K562 (cell line): ENCODE results near the gene TDRD12. TPM values are rescaled to one million over a fixed set of nuclear protein-coding genes. Genes with fewer than 3 reads are reported as not detected.

Source experiments
- ATAC-seq: fragments of 200-7000 bp; cut with Tn5 transposase; 3 replicates; pipeline ENCODE4 v1.9.1; 2020; ENCODE audit warnings: moderate library complexity
- BruUV-seq: library from RNA; stranded (reverse); fragments of 400-500 nt; replicated peaks from 2 replicates; lab custom pipeline; 2021; lab: Mats Ljungman, UMichigan
- CTCF ChIA-PET: fragments of 300-600 bp; formaldehyde crosslinking; extraction: SDS; loops from one replicate; lab custom pipeline; 2021; ENCODE audit warnings: low intra/inter-chr PET ratio; lab: Yijun Ruan, JAX
- POLR2A ChIA-PET: fragments of 300-600, 350-650 bp; sonication (Branson Sonifier 250); formaldehyde crosslinking; extraction: SDS; loops from one replicate; lab custom pipeline; 2021; ENCODE audit warnings: antibody characterized with exemption, inconsistent platforms; lab: Yijun Ruan, JAX
- DNase-seq, 4 experiments: peaks; one replicate each; pipeline versions ENCODE4 v3.0.0 to v3.0.0-alpha.2; 2011 to 2018; ENCODE audit warnings: low spot score in 3 of 4, mixed read lengths in 3 of 4; ENCODE audit errors: extremely low read depth in 1 of 4
- FAIRE-seq: peaks from 2 replicates; lab custom pipeline; 2011; peaks lifted over from hg19 to GRCh38; lab: Jason Lieb, UNC
- H2AFZ ChIP-seq: 2 replicates; pipeline ENCODE4 v1.6.0; 2011; ENCODE audit warnings: low read depth, low read length, control low read depth, inconsistent platforms
- H3K27ac ChIP-seq: fragments of 200-600 bp; 3 replicates; pipeline ENCODE4 v1.8.0; 2011; ENCODE audit warnings: low read depth, mild to moderate bottlenecking, control low read depth, inconsistent platforms, low read length, moderate library complexity, mixed read lengths; ENCODE audit errors: extremely low read depth
- H3K27me3 ChIP-seq, 2 experiments: fragments of 300-600 bp in 1 of 2; 2 replicates in 1 of 2; 3 replicates in 1 of 2; pipeline versions ENCODE4 v1.6.0 to v1.8.0; 2011; ENCODE audit warnings: inconsistent platforms in 2 of 2, low read length in 2 of 2, mild to moderate bottlenecking in 1 of 2, mixed read lengths in 1 of 2, moderate library complexity in 1 of 2; ENCODE audit not compliant: control insufficient read depth in 2 of 2, insufficient read depth in 2 of 2
- H3K36me3 ChIP-seq: fragments of 300-600 bp; 3 replicates; pipeline ENCODE4 v1.8.0; 2011; ENCODE audit warnings: mild to moderate bottlenecking, low read length, inconsistent platforms; ENCODE audit not compliant: control insufficient read depth, insufficient read depth
- H3K4me1 ChIP-seq, 2 experiments: fragments of 200-600 bp in 1 of 2; replicated peaks in 1 of 2; 2 replicates in 1 of 2; 3 replicates in 1 of 2; pipeline versions ENCODE4 v1.5.1 to v1.8.0; 2011; ENCODE audit warnings: inconsistent platforms in 2 of 2, low read length in 2 of 2, mild to moderate bottlenecking in 1 of 2, mixed read lengths in 1 of 2, moderate library complexity in 1 of 2; ENCODE audit not compliant: control insufficient read depth in 2 of 2, insufficient read depth in 2 of 2
- H3K4me2 ChIP-seq: 2 replicates; pipeline ENCODE4 v1.6.1; 2011; ENCODE audit warnings: low read length, control low read depth, inconsistent platforms, mixed read lengths; ENCODE audit not compliant: insufficient read depth
- H3K4me3 ChIP-seq: fragments of 200-600 bp; sonication (generic), shearing (Covaris generic); 2 replicates; pipeline ENCODE4 v1.5.1; 2016; ENCODE audit warnings: control low read depth, inconsistent platforms
- H3K79me2 ChIP-seq: fragments of 200-600 bp; 3 replicates; pipeline ENCODE4 v1.8.0; 2011; ENCODE audit warnings: low read length, inconsistent platforms; ENCODE audit not compliant: control insufficient read depth, insufficient read depth
- H3K9ac ChIP-seq, 2 experiments: 2 replicates each; pipeline versions ENCODE4 v1.6.0 to v1.6.1; 2011; ENCODE audit warnings: low read depth in 2 of 2, low read length in 2 of 2, control low read depth in 1 of 2, inconsistent platforms in 1 of 2, mild to moderate bottlenecking in 1 of 2, mixed read lengths in 1 of 2; ENCODE audit not compliant: insufficient read depth in 1 of 2
- H3K9me1 ChIP-seq: one replicate; pipeline ENCODE4 v1.6.0; 2011; ENCODE audit warnings: inconsistent platforms, mild to moderate bottlenecking, low read length, moderate library complexity; ENCODE audit not compliant: control insufficient read depth, insufficient read depth
- H3K9me3 ChIP-seq: replicated peaks from 2 replicates; pipeline ENCODE4 v1.5.1; 2011; ENCODE audit warnings: low read depth, low read length, inconsistent platforms; ENCODE audit not compliant: control insufficient read depth, insufficient read depth
- H4K20me1 ChIP-seq: replicated peaks from 2 replicates; pipeline ENCODE4 v1.6.1; 2011; ENCODE audit warnings: low read length, inconsistent platforms, mixed read lengths; ENCODE audit not compliant: control insufficient read depth, insufficient read depth
- ARID1B ChIP-seq: fragments of 450-650 bp; IDR thresholded peaks from 2 replicates; pipeline ENCODE4 v1.6.1; 2016; ENCODE audit warnings: antibody characterized with exemption, mild to moderate bottlenecking, inconsistent platforms
- FOXJ3 ChIP-seq: sonication (generic); formaldehyde crosslinking; IDR thresholded peaks from 2 replicates; pipeline ENCODE4 v1.4.0; 2020; ENCODE audit warnings: mild to moderate bottlenecking, missing genetic modification reagents
- HNRNPL ChIP-seq: fragments of 200-400 bp; formaldehyde crosslinking; IDR thresholded peaks from 2 replicates; pipeline ENCODE4 v1.6.1; 2017; ENCODE audit warnings: low read depth, mild to moderate bottlenecking, low read length
- HNRNPUL1 ChIP-seq: fragments of 200-400 bp; formaldehyde crosslinking; IDR thresholded peaks from 2 replicates; pipeline ENCODE4 v1.6.1; 2017; ENCODE audit warnings: low read length
- KLF13 ChIP-seq: fragments of 450-650 bp; IDR thresholded peaks from 2 replicates; pipeline ENCODE4 v1.6.1; 2016; ENCODE audit warnings: missing genetic modification characterization, low read depth, mild to moderate bottlenecking, missing compliant biosample characterization, moderate library complexity, borderline replicate concordance
- MYC ChIP-seq, 2 experiments: fragments of 250-450 bp in 1 of 2; sonication (Bioruptor Pico) in 1 of 2; IDR thresholded peaks; 2 replicates each; pipeline versions ENCODE4 v1.5.1 to v1.6.1; 2012 to 2021; ENCODE audit warnings: low read depth in 2 of 2, borderline replicate concordance in 1 of 2, improper control_type of control experiment in 1 of 2, low read length in 1 of 2, mild to moderate bottlenecking in 1 of 2, moderate library complexity in 1 of 2
- ZNF253 ChIP-seq: fragments of 250-450 bp; sonication (Bioruptor Pico); conservative IDR thresholded peaks from 2 replicates; pipeline ENCODE4 v1.6.1; 2021; ENCODE audit warnings: mild to moderate bottlenecking
- ZNF324 ChIP-seq: fragments of 250-450 bp; sonication (Bioruptor Pico); IDR thresholded peaks from 2 replicates; pipeline ENCODE4 v1.4.0; 2020; ENCODE audit warnings: mild to moderate bottlenecking
- WGBS: fragments of 100-300 bp; shearing (Covaris generic); methylation state at CpG from one replicate; pipeline ENCODE4 v1.1.6; 2016; ENCODE audit warnings: low coverage, mixed read lengths; ENCODE audit not compliant: insufficient coverage; ENCODE audit errors: missing lambda C conversion rate; 5-methylcytosine and 5-hydroxymethylcytosine counted together
- in situ Hi-C: fragments of 300-500 bp; cut with MboI; formaldehyde crosslinking; loops from 4 replicates; pipeline ENCODE4 v1.15.0; 2018; ENCODE audit warnings: inconsistent platforms, mixed read lengths
- intact Hi-C: fragments of 100-400 bp; cut with micrococcal nuclease; formaldehyde crosslinking; loops from 2 replicates; pipeline ENCODE4 v1.14.2; 2022
- polyA plus RNA-seq, 8 experiments: library from polyadenylated mRNA; depleted of rRNA in 4 of 8; stranded (reverse) in 5 of 8; unstranded in 3 of 8; fragments of >200 nt; fragmentation: Nextera tagmentation in 2 of 8; fragmentation: Illumina TruSeq in 1 of 8; extraction: Ambion mirVana in 2 of 8; extraction: Trizol in 1 of 8; gene quantifications; 2 replicates each; pipeline versions ENCODE4 v1.2.1 to v1.2.3, GENCODE V29; 2011 to 2014; ENCODE audit warnings: inconsistent platforms in 1 of 8, missing spikeins in 1 of 8
- total RNA-seq, 7 experiments: library from RNA; depleted of rRNA in 6 of 7; stranded (reverse); fragments of >200 nt in 6 of 7; fragmentation: Illumina TruSeq in 2 of 7; extraction: Trizol in 2 of 7; gene quantifications; 2 replicates each; pipeline versions ENCODE4 v1.2.1 to v1.2.3, GENCODE V29; 2011 to 2021; ENCODE audit warnings: low replicate concordance in 1 of 7
- TF ChIP-seq, protein P1 (sequence below): fragments of 250-450 bp; sonication (Bioruptor Pico); IDR thresholded peaks from 2 replicates; pipeline ENCODE4 v1.8.0; 2021; ENCODE audit warnings: moderate library complexity, mild to moderate bottlenecking, inconsistent platforms
- TF ChIP-seq, protein P2 (sequence below): fragments of 450-650 bp; IDR thresholded peaks from 2 replicates; pipeline ENCODE4 v1.6.1; 2017; ENCODE audit warnings: mild to moderate bottlenecking, moderate library complexity
- TF ChIP-seq, protein P3 (sequence below): fragments of 450-650 bp; IDR thresholded peaks from 2 replicates; pipeline ENCODE4 v1.6.1; 2016; ENCODE audit warnings: missing biosample characterization, missing genetic modification characterization
- TF ChIP-seq, protein P4 (sequence below): IDR thresholded peaks from 2 replicates; pipeline ENCODE4 v1.6.1; 2016; ENCODE audit warnings: missing genetic modification characterization, missing compliant biosample characterization
- TF ChIP-seq, protein P5 (sequence below): IDR thresholded peaks from 3 replicates; pipeline ENCODE4 v1.6.1; 2011; ENCODE audit warnings: borderline replicate concordance, mild to moderate bottlenecking, moderate library complexity; ENCODE audit not compliant: insufficient read length; ENCODE audit errors: extremely low read depth

TDRD12 gene
- total and polyA plus RNA-seq, 9 of the 15 experiments (the other 6 are each of a cell fraction or from before 2014, with no cell fraction given): 0.03 TPM; not detected in 8

- no peaks in the 10 kb centered on the region for H3K9me1 ChIP-seq
- no peak for DNase-seq
- no peak overlapping the region for H3K27ac ChIP-seq
- no peak overlapping the region for H3K4me3 ChIP-seq
- intact Hi-C loops: no loop called here
- in situ Hi-C loops: no loop called here
- H3K9ac ChIP-seq: no peak overlapping the region; a peak in 1 of 4 replicates
- ATAC-seq: no peak
- ChIA-PET CTCF (no interaction called here), POLR2A (interaction anchor here (0.6 to 2.2 kb wide), 3 partner anchors 11 to 134 kb away, joined by 3 to 9 read pairs (median 3); no protein-coding TSS in a partner anchor)
- H3K79me2 ChIP-seq: no peaks in the 10 kb centered on the region
- BruUV-seq: no TSS peak
- H3K4me1 ChIP-seq: no peaks in the 10 kb centered on the region; a peak in 1 of 5 replicates
- no peaks in the 10 kb centered on the region; the same call in 1 of the 2 replicates for H4K20me1 ChIP-seq
- H2AFZ ChIP-seq: no peak overlapping the region
- WGBS: 0% methylated on average over 7 of the region's 8 CpGs
- no peaks in the 10 kb centered on the region for H3K36me3 ChIP-seq
- no peak for FAIRE-seq
- H3K27me3 ChIP-seq: peaks cover 17 to 52% of the 10 kb centered on the region in 2 experiments; a peak in 4 of 5 replicates
- H3K4me2 ChIP-seq: no peak overlapping the region
- no peaks in the 10 kb centered on the region for H3K9me3 ChIP-seq
- no peak for TF ChIP-seq ZNF253 (CRISPR knock-in tag)
- TF ChIP-seq ZNF324 (CRISPR knock-in tag): no peak
- TF ChIP-seq HNRNPL: no peak
- TF ChIP-seq, protein P1, sequence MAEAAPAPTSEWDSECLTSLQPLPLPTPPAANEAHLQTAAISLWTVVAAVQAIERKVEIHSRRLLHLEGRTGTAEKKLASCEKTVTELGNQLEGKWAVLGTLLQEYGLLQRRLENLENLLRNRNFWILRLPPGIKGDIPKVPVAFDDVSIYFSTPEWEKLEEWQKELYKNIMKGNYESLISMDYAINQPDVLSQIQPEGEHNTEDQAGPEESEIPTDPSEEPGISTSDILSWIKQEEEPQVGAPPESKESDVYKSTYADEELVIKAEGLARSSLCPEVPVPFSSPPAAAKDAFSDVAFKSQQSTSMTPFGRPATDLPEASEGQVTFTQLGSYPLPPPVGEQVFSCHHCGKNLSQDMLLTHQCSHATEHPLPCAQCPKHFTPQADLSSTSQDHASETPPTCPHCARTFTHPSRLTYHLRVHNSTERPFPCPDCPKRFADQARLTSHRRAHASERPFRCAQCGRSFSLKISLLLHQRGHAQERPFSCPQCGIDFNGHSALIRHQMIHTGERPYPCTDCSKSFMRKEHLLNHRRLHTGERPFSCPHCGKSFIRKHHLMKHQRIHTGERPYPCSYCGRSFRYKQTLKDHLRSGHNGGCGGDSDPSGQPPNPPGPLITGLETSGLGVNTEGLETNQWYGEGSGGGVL (CRISPR knock-in tag): no peak
- no peak for TF ChIP-seq MYC (IDR thresholded peaks at IDR 0.05; ENCODE audit: low read depth, low read length)
- TF ChIP-seq MYC (CRISPR knock-in tag; IDR thresholded peaks at IDR 0.05; ENCODE audit: borderline replicate concordance, low read depth): no peak
- no peak for TF ChIP-seq ARID1B
- TF ChIP-seq, protein P2, sequence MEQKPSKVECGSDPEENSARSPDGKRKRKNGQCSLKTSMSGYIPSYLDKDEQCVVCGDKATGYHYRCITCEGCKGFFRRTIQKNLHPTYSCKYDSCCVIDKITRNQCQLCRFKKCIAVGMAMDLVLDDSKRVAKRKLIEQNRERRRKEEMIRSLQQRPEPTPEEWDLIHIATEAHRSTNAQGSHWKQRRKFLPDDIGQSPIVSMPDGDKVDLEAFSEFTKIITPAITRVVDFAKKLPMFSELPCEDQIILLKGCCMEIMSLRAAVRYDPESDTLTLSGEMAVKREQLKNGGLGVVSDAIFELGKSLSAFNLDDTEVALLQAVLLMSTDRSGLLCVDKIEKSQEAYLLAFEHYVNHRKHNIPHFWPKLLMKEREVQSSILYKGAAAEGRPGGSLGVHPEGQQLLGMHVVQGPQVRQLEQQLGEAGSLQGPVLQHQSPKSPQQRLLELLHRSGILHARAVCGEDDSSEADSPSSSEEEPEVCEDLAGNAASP: no peak
- TF ChIP-seq, protein P3, sequence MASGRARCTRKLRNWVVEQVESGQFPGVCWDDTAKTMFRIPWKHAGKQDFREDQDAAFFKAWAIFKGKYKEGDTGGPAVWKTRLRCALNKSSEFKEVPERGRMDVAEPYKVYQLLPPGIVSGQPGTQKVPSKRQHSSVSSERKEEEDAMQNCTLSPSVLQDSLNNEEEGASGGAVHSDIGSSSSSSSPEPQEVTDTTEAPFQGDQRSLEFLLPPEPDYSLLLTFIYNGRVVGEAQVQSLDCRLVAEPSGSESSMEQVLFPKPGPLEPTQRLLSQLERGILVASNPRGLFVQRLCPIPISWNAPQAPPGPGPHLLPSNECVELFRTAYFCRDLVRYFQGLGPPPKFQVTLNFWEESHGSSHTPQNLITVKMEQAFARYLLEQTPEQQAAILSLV (tag): no peak
- TF ChIP-seq FOXJ3 (CRISPR knock-in tag): no peak
- TF ChIP-seq, protein P4, sequence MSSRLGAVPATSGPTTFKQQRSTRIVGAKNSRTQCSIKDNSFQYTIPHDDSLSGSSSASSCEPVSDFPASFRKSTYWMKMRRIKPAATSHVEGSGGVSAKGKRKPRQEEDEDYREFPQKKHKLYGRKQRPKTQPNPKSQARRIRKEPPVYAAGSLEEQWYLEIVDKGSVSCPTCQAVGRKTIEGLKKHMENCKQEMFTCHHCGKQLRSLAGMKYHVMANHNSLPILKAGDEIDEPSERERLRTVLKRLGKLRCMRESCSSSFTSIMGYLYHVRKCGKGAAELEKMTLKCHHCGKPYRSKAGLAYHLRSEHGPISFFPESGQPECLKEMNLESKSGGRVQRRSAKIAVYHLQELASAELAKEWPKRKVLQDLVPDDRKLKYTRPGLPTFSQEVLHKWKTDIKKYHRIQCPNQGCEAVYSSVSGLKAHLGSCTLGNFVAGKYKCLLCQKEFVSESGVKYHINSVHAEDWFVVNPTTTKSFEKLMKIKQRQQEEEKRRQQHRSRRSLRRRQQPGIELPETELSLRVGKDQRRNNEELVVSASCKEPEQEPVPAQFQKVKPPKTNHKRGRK (tag): no peak
- TF ChIP-seq KLF13 (tag): no peak
- TF ChIP-seq, protein P5, sequence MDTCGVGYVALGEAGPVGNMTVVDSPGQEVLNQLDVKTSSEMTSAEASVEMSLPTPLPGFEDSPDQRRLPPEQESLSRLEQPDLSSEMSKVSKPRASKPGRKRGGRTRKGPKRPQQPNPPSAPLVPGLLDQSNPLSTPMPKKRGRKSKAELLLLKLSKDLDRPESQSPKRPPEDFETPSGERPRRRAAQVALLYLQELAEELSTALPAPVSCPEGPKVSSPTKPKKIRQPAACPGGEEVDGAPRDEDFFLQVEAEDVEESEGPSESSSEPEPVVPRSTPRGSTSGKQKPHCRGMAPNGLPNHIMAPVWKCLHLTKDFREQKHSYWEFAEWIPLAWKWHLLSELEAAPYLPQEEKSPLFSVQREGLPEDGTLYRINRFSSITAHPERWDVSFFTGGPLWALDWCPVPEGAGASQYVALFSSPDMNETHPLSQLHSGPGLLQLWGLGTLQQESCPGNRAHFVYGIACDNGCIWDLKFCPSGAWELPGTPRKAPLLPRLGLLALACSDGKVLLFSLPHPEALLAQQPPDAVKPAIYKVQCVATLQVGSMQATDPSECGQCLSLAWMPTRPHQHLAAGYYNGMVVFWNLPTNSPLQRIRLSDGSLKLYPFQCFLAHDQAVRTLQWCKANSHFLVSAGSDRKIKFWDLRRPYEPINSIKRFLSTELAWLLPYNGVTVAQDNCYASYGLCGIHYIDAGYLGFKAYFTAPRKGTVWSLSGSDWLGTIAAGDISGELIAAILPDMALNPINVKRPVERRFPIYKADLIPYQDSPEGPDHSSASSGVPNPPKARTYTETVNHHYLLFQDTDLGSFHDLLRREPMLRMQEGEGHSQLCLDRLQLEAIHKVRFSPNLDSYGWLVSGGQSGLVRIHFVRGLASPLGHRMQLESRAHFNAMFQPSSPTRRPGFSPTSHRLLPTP: no peak
- TF ChIP-seq HNRNPUL1: no peak
Observed at GRCh38 chr19:32818536-32818935, 99.0 kb downstream of the TDRD12 start.
